Astrocyte of the cerebellum (primary cell): ENCODE results near the gene LY86.
"Not testable (repeated sequence)": the region's sequence is repeated elsewhere in the genome, so short reads cannot be mapped to it uniquely, and the experiment has no call there.

Experiments used
- DNase-seq: peaks from one replicate; pipeline ENCODE4 v3.0.0-alpha.2; 2011; ENCODE audit warnings: low read depth
- H3K4me3 ChIP-seq: 2 replicates; pipeline ENCODE4 v1.5.1; 2011; ENCODE audit warnings: mild to moderate bottlenecking, low read depth, low read length, moderate library complexity
- CTCF ChIP-seq: IDR thresholded peaks from 2 replicates; pipeline ENCODE4 v1.5.1; 2012; ENCODE audit warnings: low read length, low read depth, moderate library complexity, mild to moderate bottlenecking; ENCODE audit errors: missing control alignments
- in situ Hi-C: cut with HindIII; loops from 2 replicates; pipeline ENCODE4 v1.10.0; 2017; ENCODE audit warnings: low sequenced_read_pairs

LY86 gene

GRCh38 chr6:6659600-6660327 lies 71.2 kb downstream of the LY86 start:
- TF ChIP-seq CTCF: no peak
- in situ Hi-C loops: no loop called here
- DNase-seq: no peak
- no peak overlapping the region for H3K4me3 ChIP-seq

GRCh38 chr6:6660339-6661045 lies 72.0 kb downstream of the LY86 start:
- H3K4me3 ChIP-seq: no peak overlapping the region
- in situ Hi-C loops: no loop called here
- DNase-seq: no peak
- no peak for TF ChIP-seq CTCF

- no peak for DNase-seq
- H3K4me3 ChIP-seq: no peak overlapping the region
- in situ Hi-C loops: no loop called here
- no peak for TF ChIP-seq CTCF
Measured at GRCh38 chr6:6661191-6661590, 72.7 kb downstream of the LY86 start.

GRCh38 chr6:6661684-6662083 lies 73.2 kb downstream of the LY86 start:
- in situ Hi-C loops: no loop called here
- TF ChIP-seq CTCF: no peak
- H3K4me3 ChIP-seq: no peak overlapping the region
- no peak for DNase-seq

- in situ Hi-C loops: no loop called here
- no peak for DNase-seq
- no peak for TF ChIP-seq CTCF
- no peak overlapping the region for H3K4me3 ChIP-seq
Measured at GRCh38 chr6:6663421-6664135, 75.1 kb downstream of the LY86 start.

- no peak overlapping the region for H3K4me3 ChIP-seq
- TF ChIP-seq CTCF: no peak
- in situ Hi-C loops: no loop called here
- no peak for DNase-seq
Measured at GRCh38 chr6:6665555-6666243, 77.2 kb downstream of the LY86 start.

- H3K4me3 ChIP-seq, in situ Hi-C loops, DNase-seq: not testable (repeated sequence)
Measured at GRCh38 chr6:6670150-6670549, 81.6 kb downstream of the LY86 start.
